Gastrocnemius medialis (tissue), 4 donors: ENCODE data around the gene NRXN2. TPM values are rescaled to one million over a fixed set of nuclear protein-coding genes. Genes with fewer than 3 reads are reported as not detected.

ENCODE experiments used
- ATAC-seq, 2 donors: fragments of 150-250 bp; one replicate each; pipeline ENCODE4 v1.9.1; 2016
- DNase-seq, 2 donors: peaks; one replicate each; pipeline ENCODE4 v3.0.0-alpha.2; 2019
- H3K27ac ChIP-seq, 4 donors: fragments of 200-600 bp; sonication (generic); 1 replicate in 1 of 4; 2 replicates in 3 of 4; pipeline ENCODE4 v1.5.1; 2016 to 2018; ENCODE audit warnings: mild to moderate bottlenecking in 2 of 4, moderate library complexity in 1 of 4
- H3K27me3 ChIP-seq, 3 donors: fragments of 200-600 bp; sonication (generic) in 2 of 3; 1 replicate in 1 of 3; 2 replicates in 2 of 3; pipeline versions ENCODE4 v1.5.1 to v1.6.0; 2016 to 2019; ENCODE audit warnings: mild to moderate bottlenecking in 1 of 3, moderate library complexity in 1 of 3
- H3K36me3 ChIP-seq, 2 donors: fragments of 200-600 bp; sonication (generic) in 1 of 2; one replicate each; pipeline ENCODE4 v1.5.1; 2017 to 2018
- H3K4me1 ChIP-seq, 2 donors: fragments of 200-600 bp; sonication (generic) in 1 of 2; one replicate each; pipeline ENCODE4 v1.5.1; 2016 to 2017; ENCODE audit warnings: mild to moderate bottlenecking in 2 of 2
- H3K4me3 ChIP-seq, 4 donors: fragments of 200-600 bp; sonication (generic) in 3 of 4; 1 replicate in 1 of 4; 2 replicates in 3 of 4; pipeline ENCODE4 v1.5.1; 2016 to 2019; ENCODE audit warnings: mild to moderate bottlenecking in 2 of 4
- H3K9me3 ChIP-seq, 3 donors: fragments of 200-600 bp; sonication (generic) in 2 of 3; 1 replicate in 1 of 3; 2 replicates in 2 of 3; pipeline ENCODE4 v1.5.1; 2016 to 2019
- POLR2A ChIP-seq, 2 donors: fragments of 450-650 bp; IDR thresholded peaks; one replicate each; pipeline ENCODE4 v1.6.1; 2017; ENCODE audit warnings: antibody characterized with exemption in 2 of 2, mild to moderate bottlenecking in 2 of 2, moderate library complexity in 2 of 2
- in situ Hi-C, 4 donors: fragments of 200-750 bp; cut with MboI; loops; one replicate each; pipeline versions ENCODE4 v1.15.0 to v1.8.0; 2017; ENCODE audit warnings: low sequenced_read_pairs in 4 of 4
- intact Hi-C: fragments of 100-400 bp; cut with DNase I; formaldehyde crosslinking; loops from one replicate; pipeline ENCODE4 v1.15.1; 2023; ENCODE audit warnings: low total_unique reads
- total RNA-seq, 4 donors: library from RNA; depleted of rRNA; stranded (reverse); fragments of >200 nt; gene quantifications; one replicate each; pipeline versions ENCODE4 v1.1.0 to v1.2.3, GENCODE V29; 2016
- TF ChIP-seq, protein P1 (sequence below), 5 experiments: fragments of 450-650 bp in 3 of 5; fragments of 200-600 bp in 2 of 5; sonication (generic) in 2 of 5; IDR thresholded peaks in 4 of 5; conservative IDR thresholded peaks in 1 of 5; 1 replicate in 4 of 5; 2 replicates in 1 of 5; pipeline ENCODE4 v1.5.1; 2016 to 2019; ENCODE audit warnings: antibody characterized with exemption in 5 of 5, mild to moderate bottlenecking in 3 of 5, moderate library complexity in 3 of 5

Gene NRXN2
- total RNA-seq, 4 donors from 2014 or later: 0.15 to 6.2 (median 1.8) TPM

DNA sequence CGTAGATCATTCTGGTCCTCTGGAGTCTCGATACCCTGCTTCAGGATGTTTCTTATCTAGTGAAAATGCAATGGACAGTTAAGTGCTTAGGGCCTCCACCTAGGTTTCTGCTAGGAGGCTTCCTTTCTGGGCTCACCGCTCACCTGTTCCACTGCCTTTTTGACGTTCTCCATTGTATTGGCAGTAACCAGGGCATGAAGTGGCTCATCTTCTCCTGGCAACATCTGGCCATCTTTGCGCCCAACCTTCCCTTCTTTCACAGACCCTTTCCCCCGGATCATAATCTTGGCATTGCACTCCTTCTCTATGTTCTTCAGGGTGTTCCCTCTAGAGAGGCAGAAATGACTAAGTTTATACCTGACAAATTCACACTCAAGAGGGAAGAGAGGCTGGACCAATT is 46.3 kb upstream of the NRXN2 start:
- H3K27me3 ChIP-seq: no peaks in the 10 kb centered on the region
- intact Hi-C loops: no loop called here
- no peaks in the 10 kb centered on the region for H3K9me3 ChIP-seq
- peaks cover 54 to 55% of the 10 kb centered on the region in 2 donors for H3K4me1 ChIP-seq
- H3K27ac ChIP-seq: peak overlapping the region in 3 of 4 donors; percentile 5 to 99 (median 9)
- H3K4me3 ChIP-seq: no peak overlapping the region
- H3K36me3 ChIP-seq: peaks cover 17 to 100% of the 10 kb centered on the region in 2 donors
- TF ChIP-seq, protein P1, sequence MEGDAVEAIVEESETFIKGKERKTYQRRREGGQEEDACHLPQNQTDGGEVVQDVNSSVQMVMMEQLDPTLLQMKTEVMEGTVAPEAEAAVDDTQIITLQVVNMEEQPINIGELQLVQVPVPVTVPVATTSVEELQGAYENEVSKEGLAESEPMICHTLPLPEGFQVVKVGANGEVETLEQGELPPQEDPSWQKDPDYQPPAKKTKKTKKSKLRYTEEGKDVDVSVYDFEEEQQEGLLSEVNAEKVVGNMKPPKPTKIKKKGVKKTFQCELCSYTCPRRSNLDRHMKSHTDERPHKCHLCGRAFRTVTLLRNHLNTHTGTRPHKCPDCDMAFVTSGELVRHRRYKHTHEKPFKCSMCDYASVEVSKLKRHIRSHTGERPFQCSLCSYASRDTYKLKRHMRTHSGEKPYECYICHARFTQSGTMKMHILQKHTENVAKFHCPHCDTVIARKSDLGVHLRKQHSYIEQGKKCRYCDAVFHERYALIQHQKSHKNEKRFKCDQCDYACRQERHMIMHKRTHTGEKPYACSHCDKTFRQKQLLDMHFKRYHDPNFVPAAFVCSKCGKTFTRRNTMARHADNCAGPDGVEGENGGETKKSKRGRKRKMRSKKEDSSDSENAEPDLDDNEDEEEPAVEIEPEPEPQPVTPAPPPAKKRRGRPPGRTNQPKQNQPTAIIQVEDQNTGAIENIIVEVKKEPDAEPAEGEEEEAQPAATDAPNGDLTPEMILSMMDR (IDR thresholded peaks at IDR 0.05 in 4 of 5, conservative IDR thresholded peaks at IDR 0.05 in 1 of 5): no peak
- no peak for TF ChIP-seq POLR2A (IDR thresholded peaks at IDR 0.05)
- in situ Hi-C loops: no loop called here
- DNase-seq (peak in 1 of 2 donors; percentile 4), ATAC-seq (no peak)

DNA sequence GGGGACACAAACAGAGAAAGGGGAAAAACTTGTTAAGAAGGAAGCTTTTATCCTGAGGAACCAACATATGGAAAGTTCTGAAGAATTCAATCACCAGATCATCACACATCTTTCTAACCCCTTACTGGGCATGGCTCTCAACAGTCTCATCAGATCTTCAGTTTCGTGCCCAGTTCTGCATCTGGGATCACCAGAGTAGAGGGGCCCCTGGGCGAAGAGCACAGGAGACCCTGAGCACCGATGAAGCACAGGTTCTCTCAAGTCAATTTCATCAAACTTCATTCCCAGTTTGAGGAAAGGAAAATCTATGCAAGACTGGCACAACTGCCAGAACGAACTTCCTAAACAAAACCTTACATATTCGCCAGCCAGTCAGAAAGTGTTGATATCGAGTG is 45.3 kb upstream of the NRXN2 start:
- DNase-seq: peak in 1 of 2 donors; percentile 3
- H3K27ac ChIP-seq: peak overlapping the region; percentile 48 to 99 (median 62)
- no peaks in the 10 kb centered on the region for H3K27me3 ChIP-seq
- no peaks in the 10 kb centered on the region for H3K9me3 ChIP-seq
- TF ChIP-seq, protein P1 (IDR thresholded peaks at IDR 0.05 in 4 of 5, conservative IDR thresholded peaks at IDR 0.05 in 1 of 5): no peak
- TF ChIP-seq POLR2A (IDR thresholded peaks at IDR 0.05): no peak
- in situ Hi-C loops: no loop called here
- intact Hi-C loops: no loop called here
- H3K4me1 ChIP-seq: peaks cover 54 to 55% of the 10 kb centered on the region in 2 donors
- ATAC-seq: no peak
- H3K4me3 ChIP-seq: no peak overlapping the region
- H3K36me3 ChIP-seq: peaks cover 17 to 95% of the 10 kb centered on the region in 2 donors

DNA sequence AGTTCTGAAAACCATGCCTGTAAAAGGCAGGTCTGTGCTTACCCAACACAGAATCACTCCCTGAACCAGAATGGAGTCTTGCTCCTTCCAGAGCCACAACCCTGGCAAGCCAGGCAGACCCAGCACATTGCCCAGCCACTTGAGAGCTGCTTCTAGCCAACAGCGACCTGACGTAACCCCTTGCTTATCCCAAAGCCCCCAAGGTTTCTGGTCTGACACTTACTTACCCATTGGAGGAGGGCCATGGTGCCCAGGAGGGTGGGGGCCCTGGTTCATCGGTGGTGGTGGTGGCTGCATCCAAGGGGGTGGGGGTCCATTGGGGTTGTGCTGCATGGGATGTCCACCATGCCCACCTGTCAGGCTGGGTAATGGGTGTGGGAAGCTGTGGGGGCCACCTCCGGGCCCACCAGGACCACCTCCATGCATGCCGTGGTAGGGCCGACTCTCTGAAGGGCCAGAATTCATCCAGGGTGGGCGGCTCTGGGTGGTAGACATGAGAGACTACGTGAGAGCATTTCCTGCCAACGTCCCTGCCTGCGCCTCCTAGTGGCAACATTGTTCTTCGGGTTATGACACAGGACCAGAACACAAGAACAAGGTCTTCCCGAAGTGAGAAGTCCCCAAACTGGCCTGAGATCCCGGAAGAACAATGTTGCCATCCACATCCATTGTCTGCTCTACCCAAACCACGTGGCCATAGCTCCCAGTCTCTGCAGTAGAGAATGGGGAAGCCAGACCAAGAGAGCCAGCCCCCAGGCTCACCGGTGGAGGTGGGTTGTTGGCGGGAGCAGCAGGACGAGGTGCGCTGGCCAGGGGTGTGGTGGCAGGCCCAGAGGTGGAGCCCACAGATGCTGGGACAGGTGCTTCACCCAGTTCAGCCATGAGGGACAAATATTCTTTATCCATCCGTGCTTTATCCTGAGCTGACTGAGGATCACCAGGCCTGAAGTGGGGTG is 44.6 kb upstream of the NRXN2 start:
- Histone ChIP-seq H3K9me3 (no peaks in the 10 kb centered on the region), H3K4me3 (no peak overlapping the region), H3K36me3 (peaks cover 17 to 89% of the 10 kb centered on the region in 2 donors), H3K27ac (peak overlapping the region; percentile 48 to 99 (median 62)), H3K4me1 (peaks cover 54 to 55% of the 10 kb centered on the region in 2 donors), H3K27me3 (no peaks in the 10 kb centered on the region)
- TF ChIP-seq, protein P1 (IDR thresholded peaks at IDR 0.05 in 4 of 5, conservative IDR thresholded peaks at IDR 0.05 in 1 of 5): peak; percentile 71 to 87 (median 86)
- no peak for TF ChIP-seq POLR2A (IDR thresholded peaks at IDR 0.05)
- no peak for ATAC-seq
- intact Hi-C loops: no loop called here
- DNase-seq: peak in 1 of 2 donors; percentile 73
- in situ Hi-C loops: no loop called here

DNA sequence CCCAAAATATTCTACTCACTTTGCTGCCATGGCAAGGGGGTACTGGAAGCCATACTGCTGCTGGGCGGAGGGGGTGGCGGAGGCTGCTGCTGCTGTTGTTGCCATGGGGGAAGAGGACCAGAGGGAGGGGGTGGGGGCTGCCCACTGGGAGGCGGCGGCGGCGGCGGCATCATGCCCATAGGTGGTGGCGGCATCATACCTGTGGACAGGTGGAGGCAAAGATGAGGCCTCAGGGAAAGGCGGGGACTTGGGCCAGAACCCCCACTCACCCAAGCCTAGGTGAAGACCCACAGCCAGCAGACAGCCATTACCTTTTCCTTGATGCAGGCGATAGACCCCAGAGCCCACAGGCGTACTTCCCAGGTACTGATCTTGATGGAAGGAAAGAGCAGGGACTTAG is 43.9 kb upstream of the NRXN2 start:
- TF ChIP-seq POLR2A (IDR thresholded peaks at IDR 0.05): no peak
- TF ChIP-seq, protein P1 (IDR thresholded peaks at IDR 0.05 in 4 of 5, conservative IDR thresholded peaks at IDR 0.05 in 1 of 5): no peak
- Histone ChIP-seq H3K4me1 (peaks cover 54 to 55% of the 10 kb centered on the region in 2 donors), H3K27me3 (no peaks in the 10 kb centered on the region), H3K9me3 (no peaks in the 10 kb centered on the region), H3K27ac (peak overlapping the region; percentile 48 to 99 (median 62)), H3K4me3 (no peak overlapping the region), H3K36me3 (peaks cover 17 to 81% of the 10 kb centered on the region in 2 donors)
- peak in 1 of 2 donors; percentile 12 for DNase-seq
- intact Hi-C loops (no loop called here), in situ Hi-C loops (no loop called here)
- no peak for ATAC-seq
